Body of pancreas (tissue), 4 donors: ENCODE results near the gene SCN8A. TPM values are rescaled to one million over a fixed set of nuclear protein-coding genes. Genes with fewer than 3 reads are reported as not detected.
"Not testable (repeated sequence)": the region's sequence is repeated elsewhere in the genome, so short reads cannot be mapped to it uniquely, and the experiment has no call there.

ENCODE experiments used
- ATAC-seq: fragments of 150-250 bp; one replicate; pipeline ENCODE4 v1.9.1; 2016
- DNase-seq, 4 donors: peaks; one replicate each; pipeline ENCODE4 v3.0.0-alpha.2; 2019
- H3K27ac ChIP-seq, 4 donors: fragments of 200-600 bp; sonication (generic); 1 replicate in 3 of 4; 2 replicates in 1 of 4; pipeline versions ENCODE4 v1.5.1 to v1.6.1; 2016 to 2019; ENCODE audit warnings: mild to moderate bottlenecking in 1 of 4, mixed read lengths in 1 of 4, moderate library complexity in 1 of 4
- H3K27me3 ChIP-seq, 2 donors: fragments of 200-600 bp; sonication (generic); one replicate each; pipeline ENCODE4 v1.6.0; 2016; ENCODE audit warnings: mild to moderate bottlenecking in 1 of 2
- H3K36me3 ChIP-seq, 2 donors: fragments of 200-600 bp; sonication (generic); replicated peaks in 1 of 2; 2 replicates each; pipeline ENCODE4 v1.5.1; 2016; ENCODE audit warnings: low read depth in 2 of 2; ENCODE audit not compliant: insufficient read depth in 1 of 2
- H3K4me1 ChIP-seq: fragments of 200-600 bp; sonication (generic); one replicate; pipeline ENCODE4 v1.6.0; 2016
- H3K4me3 ChIP-seq, 2 donors: fragments of 200-600 bp; sonication (generic); 1 replicate in 1 of 2; 2 replicates in 1 of 2; pipeline ENCODE4 v1.5.1; 2016 to 2019
- H3K9me3 ChIP-seq, 3 donors: fragments of 200-600 bp; sonication (generic); 1 replicate in 2 of 3; 2 replicates in 1 of 3; pipeline ENCODE4 v1.5.1; 2016
- CTCF ChIP-seq, 7 experiments: fragments of 450-650 bp in 4 of 7; fragments of 200-600 bp in 3 of 7; sonication (generic) in 3 of 7; IDR thresholded peaks; one replicate each; pipeline ENCODE4 v1.5.1; 2016 to 2019; ENCODE audit warnings: antibody characterized with exemption in 7 of 7
- POLR2A ChIP-seq, 3 donors: fragments of 450-650 bp; IDR thresholded peaks; one replicate each; pipeline ENCODE4 v1.6.1; 2016; ENCODE audit warnings: antibody characterized with exemption in 3 of 3, mild to moderate bottlenecking in 2 of 3
- whole genome bisulfite sequencing, 2 donors: methylation state at CpG; one replicate each; pipeline ENCODE4 v1.1.5; 2017; 5-methylcytosine and 5-hydroxymethylcytosine counted together
- intact Hi-C: fragments of 100-400 bp; cut with DNase I; formaldehyde crosslinking; loops from one replicate; pipeline ENCODE4 v1.15.1; 2023
- total RNA-seq, 2 donors: library from RNA; depleted of rRNA; stranded (reverse); fragments of >200 nt; gene quantifications; one replicate each; pipeline ENCODE4 v1.1.0, GENCODE V29; 2016

Gene SCN8A
- total RNA-seq, 2 donors from 2014 or later: 4.9 to 11.2 TPM

- H3K27me3 ChIP-seq: no peaks in the 10 kb centered on the region
- H3K27ac ChIP-seq: no peak overlapping the region
- H3K4me1 ChIP-seq: no peaks in the 10 kb centered on the region
- no peak for TF ChIP-seq POLR2A (IDR thresholded peaks at IDR 0.05)
- H3K4me3 ChIP-seq: no peak overlapping the region
- no peaks in the 10 kb centered on the region for H3K9me3 ChIP-seq
- intact Hi-C loops: no loop called here
- H3K36me3 ChIP-seq: no peaks in the 10 kb centered on the region
- ATAC-seq: no peak
- 78 to 83% methylated on average over 3 of the region's 3 CpGs for WGBS, 2 donors
- DNase-seq: no peak
Measured at GRCh38 chr12:51636581-51636980, 45.5 kb downstream of the SCN8A start.

- 71 to 94% methylated on average over 1 of the region's 1 CpG for WGBS, 2 donors
- H3K4me3 ChIP-seq: no peak overlapping the region
- TF ChIP-seq POLR2A (IDR thresholded peaks at IDR 0.05) (no peak), CTCF (IDR thresholded peaks at IDR 0.05) (no peak)
- H3K9me3 ChIP-seq: no peaks in the 10 kb centered on the region
- intact Hi-C loops: no loop called here
- DNase-seq (no peak), ATAC-seq (no peak)
- no peaks in the 10 kb centered on the region for H3K27me3 ChIP-seq
- H3K27ac ChIP-seq: no peak overlapping the region
- no peaks in the 10 kb centered on the region for H3K4me1 ChIP-seq
- no peaks in the 10 kb centered on the region for H3K36me3 ChIP-seq
Measured at GRCh38 chr12:51636986-51637385, 46.0 kb downstream of the SCN8A start.

- H3K27ac ChIP-seq: no peak overlapping the region
- no peak overlapping the region for H3K4me3 ChIP-seq
- ATAC-seq: no peak
- TF ChIP-seq CTCF (IDR thresholded peaks at IDR 0.05) (no peak), POLR2A (IDR thresholded peaks at IDR 0.05) (no peak)
- H3K9me3 ChIP-seq: no peaks in the 10 kb centered on the region
- intact Hi-C loops: no loop called here
- WGBS, 2 donors: 87 to 89% methylated on average over 5 of the region's 5 CpGs
- no peaks in the 10 kb centered on the region for H3K4me1 ChIP-seq
- H3K36me3 ChIP-seq: no peaks in the 10 kb centered on the region
- no peak for DNase-seq
- H3K27me3 ChIP-seq: no peaks in the 10 kb centered on the region
Measured at GRCh38 chr12:51639361-51639760, 48.3 kb downstream of the SCN8A start.

GRCh38 chr12:51642286-51642685, 51.3 kb downstream of the SCN8A start:
- TF ChIP-seq CTCF (IDR thresholded peaks at IDR 0.05) (no peak), POLR2A (IDR thresholded peaks at IDR 0.05) (no peak)
- H3K27me3 ChIP-seq: no peaks in the 10 kb centered on the region
- H3K36me3 ChIP-seq: no peaks in the 10 kb centered on the region
- intact Hi-C loops: no loop called here
- DNase-seq: no peak
- no peak for ATAC-seq
- no peak overlapping the region for H3K27ac ChIP-seq
- no peaks in the 10 kb centered on the region for H3K9me3 ChIP-seq
- H3K4me1 ChIP-seq: no peaks in the 10 kb centered on the region
- no peak overlapping the region for H3K4me3 ChIP-seq

DNA sequence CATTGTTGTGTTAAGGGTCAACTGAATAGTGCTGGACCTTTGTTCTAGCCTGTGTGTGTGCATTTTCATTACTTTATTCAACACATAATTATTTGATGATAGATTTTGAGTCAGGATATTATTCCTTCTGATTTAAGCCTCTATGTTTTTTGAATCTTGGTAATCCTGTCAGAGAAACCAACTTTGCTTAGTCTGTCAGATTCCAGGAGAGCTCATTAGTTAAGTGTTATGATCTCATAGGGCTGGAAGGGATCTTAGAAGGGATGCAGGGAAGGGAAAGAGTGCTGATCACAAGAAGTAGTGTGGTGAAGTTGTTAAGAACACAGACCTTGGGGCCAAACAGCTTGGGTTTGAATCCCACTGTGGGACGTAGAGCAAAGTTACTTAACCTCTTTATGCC, 52.9 kb downstream of the SCN8A start:
- H3K4me1 ChIP-seq: no peaks in the 10 kb centered on the region
- H3K36me3 ChIP-seq: no peaks in the 10 kb centered on the region
- WGBS, 2 donors: 75 to 87% methylated on average over 1 of the region's 1 CpG
- TF ChIP-seq CTCF (IDR thresholded peaks at IDR 0.05) (no peak), POLR2A (IDR thresholded peaks at IDR 0.05) (no peak)
- H3K9me3 ChIP-seq: no peaks in the 10 kb centered on the region
- intact Hi-C loops: no loop called here
- H3K4me3 ChIP-seq: no peak overlapping the region
- no peak overlapping the region for H3K27ac ChIP-seq
- no peak for ATAC-seq
- H3K27me3 ChIP-seq: no peaks in the 10 kb centered on the region
- DNase-seq: no peak

DNA sequence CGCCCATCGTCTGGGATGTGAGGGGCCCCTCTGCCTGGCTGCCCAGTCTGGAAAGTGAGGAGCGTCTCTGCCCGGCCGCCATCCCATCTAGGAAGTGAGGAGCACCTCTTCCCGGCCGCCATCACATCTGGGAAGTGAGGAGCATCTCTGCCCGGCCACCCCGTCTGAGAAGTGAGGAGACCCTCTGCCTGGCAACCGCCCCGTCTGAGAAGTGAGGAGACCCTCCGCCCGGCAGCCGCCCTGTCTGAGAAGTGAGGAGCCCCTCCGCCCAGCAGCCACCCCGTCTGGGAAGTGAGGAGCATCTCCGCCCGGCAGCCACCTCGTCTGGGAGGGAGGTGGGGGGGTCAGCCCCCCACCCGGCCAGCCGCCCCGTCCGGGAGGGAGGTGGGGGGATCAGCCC, 53.7 kb downstream of the SCN8A start:
- ATAC-seq, H3K36me3 ChIP-seq, H3K27me3 ChIP-seq, H3K4me3 ChIP-seq, intact Hi-C loops, H3K4me1 ChIP-seq, DNase-seq, H3K9me3 ChIP-seq, H3K27ac ChIP-seq: not testable (repeated sequence)
- 91% methylated on average over 18 of the region's 23 CpGs; no CpG with 5 or more reads in 1 of the 2 donors for WGBS, 2 donors
